HEK293 (cell line): Measurements from ENCODE around the gene CCNY.

Experiments
- CTCF ChIP-seq: fragments of 450-650 bp; formaldehyde crosslinking; IDR thresholded peaks from 2 replicates; pipeline ENCODE4 v1.5.1; 2016; ENCODE audit warnings: missing biosample characterization, missing genetic modification characterization
- ZNF132 ChIP-seq: fragments of 450-650 bp; formaldehyde crosslinking; IDR thresholded peaks from 2 replicates; pipeline ENCODE4 v1.5.1; 2017; ENCODE audit warnings: missing biosample characterization, missing genetic modification characterization, borderline replicate concordance
- ZNF404 ChIP-seq: fragments of 450-650 bp; formaldehyde crosslinking; IDR thresholded peaks from 2 replicates; pipeline ENCODE4 v1.5.1; 2017; ENCODE audit warnings: missing biosample characterization, missing genetic modification characterization
- TF ChIP-seq, protein P1 (sequence below): sonication (generic); formaldehyde crosslinking; IDR thresholded peaks from 2 replicates; pipeline ENCODE4 v1.8.1; 2022; ENCODE audit warnings: mild to moderate bottlenecking, moderate library complexity, missing genetic modification reagents
- TF ChIP-seq, protein P2 (sequence below): fragments of 450-650 bp; formaldehyde crosslinking; IDR thresholded peaks from 2 replicates; pipeline ENCODE4 v1.5.1; 2016; ENCODE audit warnings: missing biosample characterization, missing genetic modification characterization

GRCh38 chr10:35329520-35329919 lies 6.8 kb upstream of the CCNY start:
- no peak for TF ChIP-seq CTCF
- TF ChIP-seq, protein P1, sequence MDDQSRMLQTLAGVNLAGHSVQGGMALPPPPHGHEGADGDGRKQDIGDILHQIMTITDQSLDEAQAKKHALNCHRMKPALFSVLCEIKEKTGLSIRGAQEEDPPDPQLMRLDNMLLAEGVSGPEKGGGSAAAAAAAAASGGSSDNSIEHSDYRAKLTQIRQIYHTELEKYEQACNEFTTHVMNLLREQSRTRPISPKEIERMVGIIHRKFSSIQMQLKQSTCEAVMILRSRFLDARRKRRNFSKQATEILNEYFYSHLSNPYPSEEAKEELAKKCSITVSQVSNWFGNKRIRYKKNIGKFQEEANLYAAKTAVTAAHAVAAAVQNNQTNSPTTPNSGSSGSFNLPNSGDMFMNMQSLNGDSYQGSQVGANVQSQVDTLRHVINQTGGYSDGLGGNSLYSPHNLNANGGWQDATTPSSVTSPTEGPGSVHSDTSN (CRISPR knock-in tag): no peak
- TF ChIP-seq ZNF404 (tag by site-specific recombination): no peak
- TF ChIP-seq, protein P2, sequence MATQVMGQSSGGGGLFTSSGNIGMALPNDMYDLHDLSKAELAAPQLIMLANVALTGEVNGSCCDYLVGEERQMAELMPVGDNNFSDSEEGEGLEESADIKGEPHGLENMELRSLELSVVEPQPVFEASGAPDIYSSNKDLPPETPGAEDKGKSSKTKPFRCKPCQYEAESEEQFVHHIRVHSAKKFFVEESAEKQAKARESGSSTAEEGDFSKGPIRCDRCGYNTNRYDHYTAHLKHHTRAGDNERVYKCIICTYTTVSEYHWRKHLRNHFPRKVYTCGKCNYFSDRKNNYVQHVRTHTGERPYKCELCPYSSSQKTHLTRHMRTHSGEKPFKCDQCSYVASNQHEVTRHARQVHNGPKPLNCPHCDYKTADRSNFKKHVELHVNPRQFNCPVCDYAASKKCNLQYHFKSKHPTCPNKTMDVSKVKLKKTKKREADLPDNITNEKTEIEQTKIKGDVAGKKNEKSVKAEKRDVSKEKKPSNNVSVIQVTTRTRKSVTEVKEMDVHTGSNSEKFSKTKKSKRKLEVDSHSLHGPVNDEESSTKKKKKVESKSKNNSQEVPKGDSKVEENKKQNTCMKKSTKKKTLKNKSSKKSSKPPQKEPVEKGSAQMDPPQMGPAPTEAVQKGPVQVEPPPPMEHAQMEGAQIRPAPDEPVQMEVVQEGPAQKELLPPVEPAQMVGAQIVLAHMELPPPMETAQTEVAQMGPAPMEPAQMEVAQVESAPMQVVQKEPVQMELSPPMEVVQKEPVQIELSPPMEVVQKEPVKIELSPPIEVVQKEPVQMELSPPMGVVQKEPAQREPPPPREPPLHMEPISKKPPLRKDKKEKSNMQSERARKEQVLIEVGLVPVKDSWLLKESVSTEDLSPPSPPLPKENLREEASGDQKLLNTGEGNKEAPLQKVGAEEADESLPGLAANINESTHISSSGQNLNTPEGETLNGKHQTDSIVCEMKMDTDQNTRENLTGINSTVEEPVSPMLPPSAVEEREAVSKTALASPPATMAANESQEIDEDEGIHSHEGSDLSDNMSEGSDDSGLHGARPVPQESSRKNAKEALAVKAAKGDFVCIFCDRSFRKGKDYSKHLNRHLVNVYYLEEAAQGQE (tag by site-specific recombination): no peak
- no peak for TF ChIP-seq ZNF132 (tag by site-specific recombination)
